GM18858 (cell line): ENCODE measurements around the gene TRIAP1.

ENCODE experiments used
- ATAC-seq: cut with Tn5 transposase; IDR thresholded peaks from one replicate; pipeline ENCODE4 v1.9.1; 2021; ENCODE audit not compliant: unreplicated experiment

TRIAP1 gene

DNA sequence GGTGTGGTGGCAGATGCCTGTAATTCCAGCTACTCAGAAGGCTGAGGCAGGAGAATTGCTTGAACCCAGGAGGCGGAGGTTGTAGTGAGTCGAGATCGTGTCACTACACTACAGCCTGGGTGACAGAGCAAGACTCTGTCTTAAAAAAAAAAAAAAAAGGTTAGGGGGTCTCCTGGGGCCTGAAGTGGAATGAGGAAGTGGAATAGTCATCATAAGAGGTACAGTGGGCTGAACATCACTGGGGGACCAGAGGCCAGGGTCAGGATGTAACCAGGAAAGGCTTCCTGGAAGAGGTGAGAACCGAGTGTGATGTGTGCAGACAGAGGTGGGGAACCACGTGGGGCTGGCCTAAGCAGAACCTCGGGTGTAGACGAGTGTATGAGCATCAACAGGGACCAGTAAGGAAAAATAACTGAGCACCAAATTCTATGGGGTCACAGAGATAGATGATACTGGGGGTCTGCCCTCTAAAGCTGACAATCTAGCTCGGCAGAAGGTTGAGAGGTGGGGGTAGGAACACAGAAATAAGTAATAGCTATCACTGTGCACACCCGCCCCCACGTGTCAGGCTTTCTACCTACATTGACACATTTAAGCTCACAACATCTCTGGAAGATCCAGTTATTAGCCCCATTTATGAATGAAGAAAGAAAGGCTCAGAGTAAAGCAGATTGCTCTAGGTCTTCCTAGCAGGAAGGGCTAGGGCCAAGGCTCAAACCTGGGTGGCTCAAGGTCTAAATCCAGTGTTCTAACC lies 13.2 kb downstream of the TRIAP1 start:
- no peak for ATAC-seq

- no peak for ATAC-seq
Observed at GRCh38 chr12:120429368-120429767, 16.8 kb downstream of the TRIAP1 start.

DNA sequence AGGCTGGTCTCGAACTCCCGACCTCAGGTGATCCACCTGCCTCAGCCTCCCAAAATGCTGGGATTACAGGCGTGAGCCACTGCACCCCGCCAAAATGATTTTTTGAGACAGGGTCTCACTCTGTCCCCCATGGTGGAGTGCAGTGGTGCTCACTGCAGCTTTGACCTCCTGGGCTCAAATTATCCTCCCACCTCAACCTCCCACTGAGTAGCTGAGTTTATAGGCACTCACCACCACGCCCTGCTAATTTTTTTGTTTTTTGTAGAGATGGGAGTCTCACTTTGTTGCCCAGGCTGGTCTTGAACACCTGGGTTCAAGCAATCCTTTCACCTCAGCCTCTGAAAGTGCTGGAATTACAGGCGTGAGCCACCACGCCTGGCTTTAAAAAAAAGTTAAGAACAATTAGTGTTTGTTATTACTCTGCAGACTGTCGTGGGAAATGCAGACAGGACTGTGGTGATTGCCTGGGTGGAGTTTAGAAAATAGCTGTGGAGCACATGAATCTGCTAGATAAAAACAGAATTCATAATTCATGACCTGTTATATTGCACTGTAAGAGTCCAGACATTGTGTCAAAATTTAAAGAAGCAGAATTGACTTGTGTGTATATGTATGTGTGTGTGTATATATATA lies 17.5 kb downstream of the TRIAP1 start:
- no peak for ATAC-seq

- ATAC-seq: no peak
Observed at GRCh38 chr12:120425797-120426196, 20.4 kb downstream of the TRIAP1 start.

DNA sequence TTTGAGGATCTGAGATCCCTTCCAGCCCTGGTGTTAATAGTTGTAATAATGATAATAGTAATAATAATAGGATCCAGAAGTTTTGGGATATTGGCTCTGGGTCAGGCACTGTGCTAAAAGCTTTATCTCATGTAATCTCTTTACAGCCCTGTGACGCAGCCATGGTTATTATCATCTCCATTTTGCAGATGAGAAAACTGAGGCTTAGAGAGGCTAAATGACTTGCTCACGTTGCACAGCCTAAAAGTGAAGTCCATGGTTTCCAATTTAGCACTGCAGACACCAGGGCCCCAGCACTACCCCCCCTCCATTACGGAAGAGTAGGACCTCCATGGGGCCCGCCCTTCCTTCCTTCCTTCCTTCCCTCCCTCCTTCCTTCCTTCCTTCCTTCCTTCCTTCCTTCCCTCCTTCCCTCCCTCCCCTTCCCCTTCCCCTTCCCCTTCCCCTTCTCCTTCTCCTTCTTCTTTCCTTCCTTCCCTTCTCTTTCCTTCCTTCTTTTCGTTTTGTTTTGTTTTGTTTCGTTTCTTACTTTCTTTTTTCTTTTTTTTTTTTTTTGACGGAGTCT lies 23.2 kb downstream of the TRIAP1 start:
- no peak for ATAC-seq

DNA sequence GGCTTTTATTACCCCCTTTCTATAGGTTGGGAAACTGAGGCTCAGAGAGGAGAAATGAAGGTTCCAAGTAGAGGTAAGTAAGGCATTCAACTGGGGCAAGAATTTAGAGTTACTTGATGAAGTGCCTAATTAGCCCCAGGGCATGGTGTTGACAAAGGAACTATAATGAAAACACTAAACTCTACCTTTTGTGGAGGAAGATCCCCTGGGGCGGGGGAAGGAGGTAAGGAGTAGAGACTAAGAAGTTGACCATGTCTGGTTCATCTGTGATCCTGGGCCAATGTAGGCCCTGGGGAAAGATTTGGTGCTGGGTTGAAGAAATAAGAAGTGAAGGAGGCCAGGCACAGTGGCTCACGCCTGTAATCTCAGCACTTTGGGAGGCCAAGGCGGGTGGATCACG lies 24.5 kb downstream of the TRIAP1 start:
- no peak for ATAC-seq

DNA sequence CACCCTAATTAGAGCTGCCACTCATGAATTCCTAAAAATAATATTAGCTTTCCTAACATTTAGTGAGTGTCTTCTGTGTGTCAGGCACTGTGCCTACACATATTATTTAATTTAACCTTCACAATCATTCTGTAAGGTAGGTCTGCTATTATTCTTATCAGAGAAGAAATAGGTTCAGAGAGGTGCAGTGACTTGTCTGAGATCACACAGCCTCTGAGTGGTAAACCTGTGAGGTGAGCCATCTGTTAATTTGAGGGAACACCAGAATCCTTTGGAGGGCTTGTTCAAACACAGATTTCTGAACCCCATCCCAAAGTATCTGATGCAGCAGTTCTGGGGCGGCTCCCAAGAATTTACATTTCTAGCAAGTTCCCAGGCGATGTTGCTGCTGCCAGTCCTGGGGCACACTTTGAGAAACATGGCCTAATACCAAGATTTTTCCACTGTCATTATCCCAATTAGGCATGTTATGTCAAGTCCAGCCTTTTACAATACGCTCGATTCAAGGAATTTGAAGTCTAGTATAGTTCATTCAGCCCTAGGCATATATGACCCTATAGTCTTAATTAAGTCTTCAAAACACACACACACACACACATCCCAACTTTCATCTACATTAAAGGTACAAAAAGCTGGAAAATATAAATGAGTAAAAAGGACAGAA lies 28.1 kb downstream of the TRIAP1 start:
- ATAC-seq: no peak

- ATAC-seq: no peak
Observed at GRCh38 chr12:120416490-120417216, 29.5 kb downstream of the TRIAP1 start.

GRCh38 chr12:120413901-120414695 lies 32.1 kb downstream of the TRIAP1 start:
- ATAC-seq: no peak

DNA sequence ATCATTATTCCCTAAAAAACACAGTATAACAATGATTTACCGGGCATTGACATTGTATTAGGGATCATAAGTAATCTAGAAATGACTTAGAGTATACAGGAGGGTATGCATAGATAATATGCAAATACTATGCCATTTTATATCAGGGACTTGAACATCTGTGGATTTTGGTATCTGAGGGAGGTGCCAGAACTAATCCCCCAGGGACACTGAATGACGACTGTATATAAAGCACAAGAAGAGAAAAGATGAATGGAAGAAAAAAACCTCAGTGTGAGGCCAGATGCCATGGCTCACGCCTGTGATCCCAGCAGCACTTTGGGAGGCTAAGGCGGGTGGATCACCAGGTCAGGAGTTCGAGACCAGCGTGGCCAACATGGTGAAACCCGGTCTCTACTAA lies 33.8 kb downstream of the TRIAP1 start:
- ATAC-seq: no peak

GRCh38 chr12:120408771-120409170 lies 37.4 kb downstream of the TRIAP1 start:
- ATAC-seq: no peak

DNA sequence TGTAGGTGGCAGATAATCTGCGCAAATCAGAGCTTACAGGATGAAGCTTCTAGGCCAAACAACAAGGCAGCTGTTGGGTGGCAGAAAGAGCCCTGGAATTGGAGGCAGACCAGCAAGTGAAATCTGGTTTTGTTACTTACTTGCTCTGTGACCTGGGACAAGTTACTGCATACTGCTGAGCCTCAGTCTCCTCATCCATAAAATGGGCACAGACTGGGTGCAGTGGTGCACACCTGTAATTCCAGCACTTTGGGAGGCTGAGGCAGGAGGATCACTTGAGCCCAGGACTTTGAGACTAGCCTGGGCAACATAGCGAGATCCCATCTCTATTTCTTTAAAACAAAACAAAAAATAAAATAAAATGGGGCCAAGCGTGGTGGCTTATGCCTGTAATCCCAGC lies 39.6 kb downstream of the TRIAP1 start:
- ATAC-seq: no peak

DNA sequence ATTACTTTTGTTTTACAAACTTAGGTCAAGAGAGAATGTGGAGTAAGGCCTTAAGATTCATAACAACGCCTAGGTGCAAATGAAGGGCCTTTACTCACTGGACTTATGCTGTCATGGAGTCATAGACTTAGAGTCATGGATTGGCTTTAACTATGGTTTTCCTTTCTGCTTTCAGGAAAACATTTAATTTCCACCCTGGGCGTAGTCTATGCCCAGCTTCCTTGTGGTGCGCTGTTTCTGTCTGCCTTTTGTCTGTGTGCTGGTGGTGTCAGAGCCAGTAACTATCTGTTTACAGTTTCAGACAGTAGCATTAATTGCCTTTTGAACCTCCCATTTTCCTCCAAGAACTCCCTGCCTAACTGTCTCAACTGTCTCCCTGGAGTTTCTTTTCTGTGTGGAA lies 40.1 kb downstream of the TRIAP1 start:
- no peak for ATAC-seq

GRCh38 chr12:120404271-120404670 lies 41.9 kb downstream of the TRIAP1 start:
- ATAC-seq: no peak

DNA sequence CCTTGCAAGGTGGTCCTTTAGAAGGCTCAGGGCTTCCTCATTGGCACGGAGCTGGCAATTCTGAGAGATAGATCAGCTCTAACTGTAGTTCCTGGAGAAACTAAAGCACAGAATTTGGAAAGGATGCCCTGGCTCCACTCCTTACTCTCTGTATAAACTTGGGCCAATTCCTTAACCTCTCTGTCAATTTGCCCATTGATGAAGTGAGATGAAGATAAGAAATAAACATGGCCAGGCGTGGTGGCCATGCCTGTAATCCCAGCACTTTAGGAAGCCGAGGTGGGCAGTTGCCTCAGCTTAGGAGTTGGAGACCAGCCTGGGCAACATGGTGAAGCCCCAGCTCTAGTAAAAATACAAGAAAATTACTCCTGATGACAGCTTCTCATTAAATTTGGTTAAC lies 42.3 kb downstream of the TRIAP1 start:
- no peak for ATAC-seq

DNA sequence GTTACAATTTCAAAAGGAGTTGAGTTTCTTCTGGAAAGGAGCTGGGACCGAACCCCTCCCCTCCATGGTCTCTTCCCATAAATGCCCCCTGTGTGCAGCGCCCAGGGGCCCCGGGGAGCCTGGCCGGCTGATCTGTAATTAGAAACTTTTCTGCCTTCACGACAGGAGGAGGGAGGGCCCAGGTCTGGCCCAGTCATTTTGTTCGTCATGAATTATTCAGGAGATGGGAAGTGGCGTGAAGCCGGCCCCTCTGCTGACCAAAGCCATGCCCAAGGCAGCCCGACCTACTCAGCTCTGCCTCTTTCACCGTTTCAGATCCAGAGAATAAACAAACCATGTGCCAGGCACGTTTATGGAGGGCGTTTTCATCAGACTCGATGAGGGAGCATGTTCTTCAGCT lies 44.0 kb downstream of the TRIAP1 start:
- no peak for ATAC-seq

DNA sequence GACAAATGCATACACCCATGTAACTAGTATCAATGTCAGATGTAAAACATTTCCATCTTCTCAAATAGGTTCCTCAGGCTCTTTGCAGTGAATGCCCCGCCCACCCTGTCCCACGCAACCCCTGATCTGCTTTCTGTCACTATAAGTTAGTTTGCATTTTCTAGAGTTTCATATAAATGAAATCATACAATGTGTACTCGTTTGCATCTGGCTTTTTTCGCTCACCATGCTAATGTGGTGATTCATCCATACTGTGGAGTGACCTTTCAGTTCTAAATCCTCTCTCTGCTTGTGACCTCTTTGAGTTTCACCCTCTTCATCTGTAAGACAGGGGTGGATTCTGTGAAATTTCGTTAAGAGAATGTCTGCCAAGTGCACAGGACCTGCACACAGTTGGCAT lies 46.7 kb downstream of the TRIAP1 start:
- no peak for ATAC-seq

- no peak for ATAC-seq
Observed at GRCh38 chr12:120397824-120398540, 48.2 kb downstream of the TRIAP1 start.

- no peak for ATAC-seq
Observed at GRCh38 chr12:120394483-120395367, 51.5 kb downstream of the TRIAP1 start.
